Omental fat pad (tissue), 4 donors: ENCODE measurements around the gene RAB3C. TPM values are rescaled to one million over a fixed set of nuclear protein-coding genes. Genes with fewer than 3 reads are reported as not detected.
"Not testable (repeated sequence)": the region's sequence is repeated elsewhere in the genome, so short reads cannot be mapped to it uniquely, and the experiment has no call there.

Experiments used
- ATAC-seq: fragments of 150-250 bp; one replicate; pipeline ENCODE4 v1.9.1; 2016; ENCODE audit warnings: mild to moderate bottlenecking, moderate library complexity; ENCODE audit not compliant: low FRiP score
- DNase-seq: peaks from one replicate; pipeline ENCODE4 v3.0.0-alpha.2; 2019; ENCODE audit warnings: low spot score
- CTCF ChIP-seq, 3 donors: fragments of 450-650 bp; IDR thresholded peaks; one replicate each; pipeline ENCODE4 v1.5.1; 2016 to 2017; ENCODE audit warnings: antibody characterized with exemption in 3 of 3, mild to moderate bottlenecking in 3 of 3, moderate library complexity in 2 of 3
- total RNA-seq, 4 donors: library from RNA; depleted of rRNA; stranded (reverse); fragments of >200 nt; gene quantifications; one replicate each; pipeline ENCODE4 v1.1.0, GENCODE V29; 2016

The RAB3C gene
- total RNA-seq, 4 donors from 2014 or later = 0.28 to 5.5 (median 2.0) TPM

DNA sequence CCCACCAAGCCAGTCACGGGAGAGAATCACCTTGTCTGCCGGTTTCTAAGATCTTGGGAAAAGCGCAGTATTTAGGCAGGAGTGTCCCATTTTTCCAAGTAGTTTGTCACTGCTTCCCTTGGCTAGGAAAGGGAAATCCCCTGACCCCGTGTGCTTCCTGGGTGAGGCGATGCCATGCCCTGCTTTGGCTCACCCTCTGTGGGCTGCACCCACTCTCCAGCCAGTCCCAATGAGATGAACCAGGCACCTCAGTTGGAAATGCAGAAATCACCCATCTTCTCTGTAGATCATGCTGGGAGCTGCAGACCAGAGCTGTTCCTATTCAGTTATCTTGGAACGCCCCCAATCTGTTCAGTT lies 116.9 kb downstream of the RAB3C start:
- ATAC-seq (no peak), DNase-seq (no peak)
- no peak for TF ChIP-seq CTCF (IDR thresholded peaks at IDR 0.05)

GRCh38 chr5:58703925-58704555 lies 121.2 kb downstream of the RAB3C start:
- TF ChIP-seq CTCF (IDR thresholded peaks at IDR 0.05) = no peak
- ATAC-seq (no peak), DNase-seq (no peak)

DNA sequence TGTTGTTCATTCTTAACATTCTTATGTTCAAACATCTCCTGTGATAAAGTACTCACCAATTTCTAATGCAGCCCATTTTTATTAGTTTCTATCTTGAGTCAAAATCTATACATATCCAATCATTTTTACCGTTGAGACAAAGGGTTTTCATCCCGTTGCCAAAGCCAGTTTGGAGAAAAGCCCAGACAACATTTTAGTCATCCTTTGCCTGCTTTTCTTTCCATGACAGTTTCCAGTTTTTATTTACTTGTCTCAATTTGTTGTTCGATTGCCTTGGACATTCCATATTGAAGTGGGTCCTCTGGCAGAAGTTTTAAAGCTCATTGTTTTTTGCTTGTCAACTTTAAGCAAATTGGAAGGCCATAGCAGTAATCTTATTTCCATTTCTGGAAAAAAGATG lies 123.9 kb downstream of the RAB3C start:
- ATAC-seq (no peak), DNase-seq (no peak)
- TF ChIP-seq CTCF (IDR thresholded peaks at IDR 0.05) = no peak

- TF ChIP-seq CTCF (IDR thresholded peaks at IDR 0.05) = no peak
- DNase-seq (no peak), ATAC-seq (no peak)
Observed at GRCh38 chr5:58708456-58708855, 125.6 kb downstream of the RAB3C start.

DNA sequence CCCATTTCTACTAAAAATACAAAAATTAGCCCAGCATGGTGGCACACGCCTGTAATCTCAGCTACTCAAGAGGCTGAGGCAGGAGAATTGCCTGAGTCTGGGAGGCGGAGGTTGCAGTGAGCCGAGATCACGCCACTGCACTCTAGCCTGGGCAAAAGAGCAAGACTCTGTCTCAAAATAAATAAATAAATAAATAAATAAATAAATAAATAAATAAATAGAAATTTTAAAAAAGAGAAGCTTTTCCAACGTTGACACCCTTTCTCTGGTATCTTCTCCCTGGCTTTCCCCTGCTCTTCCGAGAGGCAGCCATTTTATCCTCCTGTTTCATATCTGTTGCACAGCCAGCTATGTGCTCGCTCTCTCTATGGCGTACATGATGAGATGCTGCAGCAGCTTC lies 127.5 kb downstream of the RAB3C start:
- not testable (repeated sequence) for ATAC-seq, DNase-seq

GRCh38 chr5:58710871-58711270 lies 128.0 kb downstream of the RAB3C start:
- ATAC-seq (no peak), DNase-seq (no peak)
- TF ChIP-seq CTCF (IDR thresholded peaks at IDR 0.05) = no peak

DNA sequence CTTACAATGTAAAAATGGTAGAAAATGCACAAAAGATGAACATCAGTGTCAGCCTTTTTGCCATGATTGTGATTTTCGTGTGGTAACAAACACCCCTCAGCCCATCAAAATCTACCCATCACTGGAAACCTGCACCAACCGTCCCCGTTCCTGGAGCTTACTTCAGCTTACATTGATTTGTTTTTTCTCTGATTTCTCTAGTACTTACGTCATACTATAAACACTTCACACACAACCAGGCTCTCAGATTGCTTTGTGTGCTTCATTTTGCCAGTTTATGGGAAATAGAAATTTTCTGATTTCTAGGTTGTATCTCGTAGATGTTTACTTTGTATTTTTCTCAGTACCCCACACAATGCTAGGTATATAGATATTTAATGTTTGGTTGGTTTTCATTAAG lies 129.1 kb downstream of the RAB3C start:
- no peak for DNase-seq
- ATAC-seq = no peak
- TF ChIP-seq CTCF (IDR thresholded peaks at IDR 0.05) = no peak

DNA sequence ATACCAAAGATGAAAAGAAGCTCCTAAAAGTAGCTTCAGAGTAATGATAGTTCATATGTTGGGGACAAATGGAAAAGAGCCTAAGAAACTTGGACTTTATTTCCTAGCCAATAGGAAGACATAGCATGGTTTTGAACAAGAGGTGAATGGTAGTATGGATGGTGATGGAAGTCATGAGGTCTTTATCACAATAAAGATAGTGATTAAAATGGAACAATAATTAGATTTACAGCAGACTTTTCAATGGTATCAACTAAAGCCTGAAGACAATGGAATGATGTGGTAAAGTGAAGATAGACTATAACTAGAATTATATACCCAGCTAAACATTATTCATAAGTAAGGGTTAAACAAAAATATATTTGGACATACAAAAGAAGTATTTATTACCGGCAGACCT lies 131.2 kb downstream of the RAB3C start:
- TF ChIP-seq CTCF (IDR thresholded peaks at IDR 0.05) = no peak
- no peak for DNase-seq
- ATAC-seq = no peak
